NCI-H2029 treated with DMSO at 0.1 percent for 48 hours (cell line): ENCODE data around the gene SHISA9.

Experiments used
- DNase-seq: peaks from one replicate; lab custom pipeline; 2025; lab: John Stamatoyannopoulos, UW

The SHISA9 gene

DNA sequence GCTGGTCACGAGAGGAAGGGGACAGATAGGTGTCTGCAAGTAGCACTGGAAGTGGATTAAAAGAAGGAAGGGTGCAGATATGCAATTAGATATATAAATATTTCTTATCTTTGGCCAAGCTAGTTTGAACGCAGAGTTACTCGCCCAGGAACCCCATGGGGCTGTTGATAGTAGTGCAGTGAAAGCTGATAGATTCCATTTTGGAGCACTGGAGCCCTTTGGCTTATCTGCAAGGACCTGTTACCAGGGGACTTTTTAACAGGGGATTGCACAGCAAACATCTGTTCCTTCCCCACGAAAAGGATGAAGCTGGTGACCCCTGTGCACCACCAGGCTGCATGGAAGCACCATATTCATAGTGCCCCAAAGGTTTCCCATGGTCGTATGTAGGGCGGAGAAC lies 218.7 kb downstream of the SHISA9 start:
- DNase-seq = no peak

DNA sequence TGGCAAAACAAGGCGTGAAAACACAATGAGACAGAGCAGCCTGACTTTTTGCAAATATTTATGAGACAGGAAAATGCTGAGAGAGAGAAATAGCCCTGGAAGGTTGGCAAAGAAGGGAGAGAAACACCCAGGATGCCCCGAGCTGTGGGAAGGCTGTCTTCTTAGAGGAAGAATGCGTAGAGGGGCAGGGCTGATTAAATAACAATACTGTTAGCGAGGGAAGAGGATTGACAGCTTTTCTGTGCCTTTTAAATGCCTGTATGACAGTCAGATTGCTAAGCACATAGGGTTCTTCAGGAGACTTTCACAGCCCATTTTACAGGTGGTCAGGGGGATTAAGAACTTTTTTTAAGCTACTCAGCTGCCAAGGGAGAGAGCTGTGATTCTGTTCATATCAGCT lies 219.2 kb downstream of the SHISA9 start:
- DNase-seq = no peak

DNA sequence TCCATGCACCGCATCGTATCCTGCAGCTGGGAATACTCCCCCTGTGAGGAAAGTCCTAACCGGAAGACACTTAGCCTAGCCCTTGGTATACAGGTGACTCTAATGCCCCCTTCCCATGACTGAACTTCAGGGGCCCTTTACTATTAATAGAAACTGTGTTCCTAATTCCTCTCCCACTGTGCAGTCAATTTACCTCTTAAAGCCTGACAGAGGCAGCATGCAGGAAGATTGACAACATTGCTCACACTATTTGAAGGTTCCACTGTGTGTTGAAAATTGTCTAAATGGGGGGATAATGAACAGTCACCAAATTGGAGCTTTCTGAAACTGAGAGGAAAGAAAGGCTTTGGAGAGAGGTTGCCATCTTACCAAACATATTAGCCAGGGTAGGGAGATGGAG lies 222.6 kb downstream of the SHISA9 start:
- no peak for DNase-seq

DNA sequence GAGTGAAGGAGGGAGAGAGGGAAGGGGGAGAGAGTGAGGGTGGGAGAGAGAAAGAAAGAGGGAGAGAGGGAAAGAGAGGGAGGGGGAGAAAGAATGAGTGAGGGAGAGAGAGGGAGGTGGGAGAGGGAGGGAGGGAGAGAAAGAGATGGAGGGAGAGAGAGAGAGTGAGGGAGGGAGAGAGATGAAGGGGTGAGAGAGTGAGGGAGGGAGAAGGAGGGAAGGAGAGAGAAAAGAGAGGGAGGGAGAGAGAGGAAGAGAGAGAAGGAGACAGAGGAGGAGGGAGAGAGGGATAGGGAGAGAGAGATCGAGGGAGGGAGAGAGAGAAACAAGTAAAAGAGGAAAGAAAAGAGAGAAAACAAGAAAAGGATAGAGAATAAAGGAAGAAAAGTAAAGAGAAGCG lies 225.7 kb downstream of the SHISA9 start:
- no peak for DNase-seq

DNA sequence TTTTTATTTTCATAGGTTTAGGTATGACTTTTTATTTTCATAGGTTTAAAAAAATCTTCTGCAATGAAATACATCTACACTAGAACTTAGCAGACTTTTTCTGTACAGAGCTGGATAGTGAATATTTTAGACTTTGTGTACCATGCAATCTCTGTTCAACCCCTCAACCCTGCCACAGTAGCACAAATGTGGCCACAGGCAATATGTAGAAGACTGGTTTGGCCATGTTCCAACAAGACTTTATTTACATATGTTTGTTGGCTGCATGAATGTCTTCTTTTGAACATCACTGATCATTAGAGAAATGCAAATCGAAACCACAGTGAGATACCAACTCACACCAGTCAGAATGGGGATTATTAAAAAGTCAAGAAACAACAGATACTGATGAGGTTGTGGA lies 229.2 kb downstream of the SHISA9 start:
- DNase-seq = no peak

DNA sequence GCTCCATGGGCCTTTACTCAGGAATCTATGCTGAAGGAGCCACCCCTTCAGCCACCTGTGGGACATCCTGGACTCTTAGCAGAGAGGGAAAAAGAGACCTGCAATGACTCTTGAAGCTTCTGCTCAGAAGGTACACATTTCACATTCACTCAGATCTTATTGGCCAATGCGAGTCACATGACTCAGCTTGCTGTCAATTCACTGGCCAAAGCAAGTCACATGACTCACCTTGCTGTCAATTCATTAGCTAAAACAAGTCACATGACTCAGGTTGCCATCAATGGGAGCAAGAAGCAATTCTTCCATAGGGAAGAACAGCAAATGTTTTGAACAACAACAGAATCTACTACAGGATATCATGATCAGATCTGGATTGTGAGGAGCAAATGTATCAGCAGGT lies 233.4 kb downstream of the SHISA9 start:
- DNase-seq = no peak

DNA sequence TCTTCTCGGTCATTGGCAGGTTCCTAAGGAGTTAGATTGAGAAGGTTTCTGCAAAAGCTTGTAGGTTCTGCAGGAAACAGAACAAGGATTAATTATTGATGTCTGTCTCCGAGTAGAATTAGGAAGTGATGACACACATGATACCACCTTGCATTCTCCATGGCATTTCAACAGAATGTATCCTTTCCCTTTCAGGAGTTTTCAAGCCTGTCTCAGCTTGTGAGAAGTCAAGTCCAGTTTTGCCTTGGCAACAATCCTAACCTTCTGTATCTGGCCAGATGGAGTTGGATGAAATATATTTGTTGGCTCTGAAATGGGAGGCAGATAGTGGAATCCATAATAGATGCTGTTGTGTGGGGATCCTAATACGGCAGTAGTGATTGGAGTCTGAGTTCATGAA lies 235.5 kb downstream of the SHISA9 start:
- DNase-seq = no peak

DNA sequence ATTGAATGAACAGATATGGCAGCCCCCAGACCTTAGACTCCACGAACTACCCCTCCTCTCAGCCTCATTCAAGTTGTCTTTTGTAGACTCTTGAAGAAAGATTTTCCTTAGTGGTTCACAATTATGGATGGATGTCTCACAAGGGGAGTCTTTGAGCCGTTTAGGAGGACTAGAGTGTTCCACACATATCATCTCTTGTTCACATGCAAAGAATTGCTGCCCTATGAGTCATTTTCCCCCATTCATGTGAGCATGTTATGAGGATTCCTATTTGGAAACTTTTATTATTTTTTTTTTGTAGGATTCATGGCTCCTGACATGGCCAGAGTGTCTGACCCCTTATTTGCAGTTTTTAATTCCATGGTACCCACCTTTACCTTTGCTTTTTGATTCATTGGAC lies 237.1 kb downstream of the SHISA9 start:
- no peak for DNase-seq

DNA sequence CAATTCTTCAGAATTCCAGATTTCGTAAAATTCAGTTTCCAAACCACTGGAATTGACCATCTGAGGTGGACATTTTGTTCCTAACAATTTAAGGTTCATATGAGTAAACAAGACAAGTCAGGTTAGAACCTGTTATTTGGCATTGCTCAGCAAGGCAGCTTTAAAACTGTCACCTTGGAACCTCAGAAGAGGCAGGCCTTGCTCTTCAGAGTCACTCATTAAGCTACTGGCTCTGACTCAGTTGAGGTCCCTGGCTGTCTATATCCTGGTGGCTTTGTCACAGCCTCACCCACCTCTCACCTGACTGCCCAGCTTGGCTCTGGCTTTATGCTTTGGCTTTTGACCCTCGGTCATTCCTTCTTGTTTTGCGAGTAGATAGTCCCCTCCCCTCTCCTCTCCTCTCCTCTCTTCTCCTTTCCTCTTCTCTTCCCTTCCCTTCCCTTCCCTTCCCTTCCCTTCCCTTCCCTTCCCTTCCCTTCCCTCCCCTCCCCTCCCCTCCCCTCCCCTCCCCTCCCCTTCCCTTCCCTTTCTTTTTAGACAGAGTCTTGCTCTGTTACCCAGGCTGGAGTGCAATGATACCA lies 238.4 kb downstream of the SHISA9 start:
- DNase-seq = no peak

DNA sequence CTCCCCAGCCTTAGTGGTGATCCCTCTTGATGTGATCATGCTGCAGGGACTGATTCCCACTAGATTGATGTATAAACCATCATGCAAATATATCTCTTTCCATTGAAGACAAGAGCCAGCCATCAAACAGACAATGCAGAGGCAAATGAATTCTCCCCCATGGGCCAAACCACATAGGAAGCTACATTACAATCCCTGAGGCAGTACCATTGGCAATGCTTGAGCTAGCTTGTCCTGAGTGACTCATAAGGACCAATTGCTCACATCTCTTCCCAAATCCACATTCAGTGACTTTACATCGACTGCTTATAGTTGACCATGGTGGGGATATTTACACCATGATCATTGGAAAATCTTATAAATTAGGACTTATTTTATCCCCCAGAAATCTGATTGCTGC lies 242.2 kb downstream of the SHISA9 start:
- no peak for DNase-seq

DNA sequence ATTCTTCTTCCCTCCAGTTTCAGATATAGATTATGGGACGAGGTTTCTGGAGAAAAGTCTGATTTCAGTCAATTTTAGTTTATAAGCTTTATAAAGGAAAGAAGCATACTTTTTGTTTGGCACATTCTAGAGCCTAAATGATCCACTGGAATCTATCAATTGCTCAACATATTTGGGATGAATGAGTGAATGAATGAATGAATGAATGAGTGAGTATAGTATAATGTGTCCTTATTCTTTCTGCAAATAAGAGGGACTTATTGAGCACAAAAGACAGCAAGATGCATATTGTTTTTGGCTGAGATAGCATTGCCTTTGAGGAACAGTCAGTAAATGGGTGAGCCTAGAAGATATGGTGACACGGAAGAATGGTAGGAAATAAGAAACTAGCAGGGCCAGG lies 245.4 kb downstream of the SHISA9 start:
- DNase-seq = no peak

DNA sequence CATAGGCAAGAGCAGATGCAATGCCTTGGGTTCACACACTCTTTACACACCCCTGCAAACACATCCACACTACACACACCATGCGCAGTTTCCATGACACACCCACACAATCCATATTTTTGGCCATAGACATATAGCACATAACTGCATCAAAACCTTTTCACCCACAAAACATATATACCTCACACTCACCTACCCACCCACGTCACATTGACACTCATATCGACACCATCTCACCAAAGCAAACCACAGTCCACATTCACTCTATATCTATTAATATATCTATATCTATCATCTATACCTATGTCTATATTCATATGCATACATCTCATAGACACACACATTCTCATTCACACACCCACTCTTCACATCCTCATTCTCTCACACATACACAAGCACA lies 246.9 kb downstream of the SHISA9 start:
- DNase-seq = no peak

DNA sequence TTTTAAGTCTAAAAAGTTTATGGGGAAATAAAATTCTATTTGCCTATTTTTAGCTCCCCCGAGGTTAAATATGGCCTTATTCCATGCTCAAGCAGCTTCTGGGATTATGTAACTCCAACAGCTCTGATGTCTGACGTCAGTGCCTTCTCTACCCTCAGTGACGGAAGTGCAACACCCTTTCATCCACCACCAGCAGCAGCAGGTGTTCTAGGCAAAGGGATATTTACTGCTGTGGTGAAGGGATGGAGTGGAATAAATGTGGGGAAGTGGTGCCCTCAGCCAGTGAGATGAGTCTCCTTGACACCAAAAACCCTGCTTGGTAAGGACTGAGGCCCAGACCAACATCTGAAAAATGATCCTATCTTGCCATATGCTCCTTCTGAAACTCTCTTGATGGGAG lies 247.4 kb downstream of the SHISA9 start:
- peak; percentile 94 for DNase-seq

DNA sequence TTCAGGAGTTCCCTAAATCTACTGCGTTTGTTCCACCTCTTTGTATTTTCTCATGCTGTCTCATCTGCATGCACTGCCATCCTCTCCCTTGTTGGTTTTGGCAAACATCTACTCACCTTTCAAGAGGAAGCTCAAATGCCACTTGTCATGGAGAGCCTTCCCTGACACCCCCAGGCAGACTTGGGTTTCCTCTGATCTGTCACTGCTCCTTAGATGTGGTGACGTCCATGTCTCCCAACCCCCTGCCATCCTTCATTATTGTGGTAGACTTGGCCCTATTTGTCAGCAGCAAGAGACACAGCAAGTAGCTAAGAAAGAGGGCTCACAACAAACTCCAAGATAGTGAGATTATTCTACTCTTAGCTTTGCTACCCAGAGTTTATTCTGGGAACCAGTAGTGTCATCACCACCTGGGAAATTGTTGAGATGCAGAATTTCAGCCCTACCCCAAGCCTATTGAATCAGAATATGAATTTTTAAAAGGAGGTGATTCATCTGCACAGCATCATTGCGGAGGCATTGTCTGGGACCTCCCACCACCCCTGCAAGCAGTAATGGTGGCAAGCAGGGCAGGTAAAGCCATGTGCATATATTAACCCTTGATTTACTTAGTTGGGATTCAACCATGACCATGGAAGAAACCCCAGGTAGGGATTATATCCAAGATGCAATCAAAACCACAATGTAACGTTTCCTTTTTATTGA lies 248.9 kb downstream of the SHISA9 start:
- DNase-seq = peak; percentile 82

DNA sequence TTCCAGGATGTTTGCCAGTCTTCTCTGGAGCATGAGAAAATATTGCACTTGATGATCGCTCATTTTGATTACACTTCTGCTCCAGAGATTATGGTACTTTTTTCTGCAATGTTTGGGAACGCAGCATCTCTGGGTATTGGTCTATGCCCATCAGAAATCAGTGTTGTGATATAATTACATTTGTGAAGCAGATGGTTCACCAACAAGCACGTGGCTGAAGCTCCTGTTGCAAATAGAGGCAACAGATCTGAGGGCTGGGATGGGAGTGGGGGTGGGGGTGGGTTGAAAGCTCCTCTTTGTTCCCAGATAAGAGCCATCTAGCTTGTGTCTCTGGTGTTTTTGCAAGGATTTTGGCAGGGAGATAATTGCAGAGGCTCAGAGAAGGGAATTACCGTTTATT lies 252.3 kb downstream of the SHISA9 start:
- no peak for DNase-seq

DNA sequence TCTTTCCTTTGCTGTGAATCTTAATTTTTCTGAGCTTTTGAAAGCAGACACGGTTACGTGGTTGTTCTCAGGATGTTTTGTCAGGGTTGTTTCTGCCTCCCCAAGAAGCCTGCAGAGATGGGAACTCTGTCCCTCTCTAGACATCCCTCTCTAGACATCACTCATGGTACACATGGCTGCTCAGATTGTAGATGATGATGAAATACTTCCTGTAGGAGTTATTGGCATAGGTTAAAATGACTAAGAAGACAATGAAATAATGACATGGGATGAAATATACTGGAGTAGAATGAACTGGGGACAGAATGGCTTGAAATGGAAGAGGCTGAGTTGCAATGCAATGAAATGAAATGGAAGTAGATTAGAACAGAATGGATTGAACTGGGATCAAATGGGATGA lies 253.4 kb downstream of the SHISA9 start:
- no peak for DNase-seq

DNA sequence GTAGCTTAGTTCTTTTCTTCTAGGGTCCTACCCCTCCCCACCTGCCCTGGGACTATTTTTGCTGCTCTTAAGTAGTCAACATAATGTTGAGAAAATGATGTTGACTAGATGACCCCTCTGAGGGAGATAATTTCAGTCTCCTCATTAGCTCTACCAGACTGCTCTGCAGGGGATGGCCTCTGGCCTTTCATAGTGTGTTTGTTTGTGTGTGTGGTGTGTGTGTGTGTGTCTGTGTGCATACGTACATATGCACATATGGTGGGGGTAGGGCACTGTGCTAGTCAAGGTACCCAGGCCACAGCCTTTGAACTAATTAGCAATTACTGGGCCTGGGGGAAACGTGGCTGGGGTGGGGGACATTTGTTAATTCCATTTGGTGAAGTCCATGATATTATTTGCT lies 254.0 kb downstream of the SHISA9 start:
- no peak for DNase-seq

DNA sequence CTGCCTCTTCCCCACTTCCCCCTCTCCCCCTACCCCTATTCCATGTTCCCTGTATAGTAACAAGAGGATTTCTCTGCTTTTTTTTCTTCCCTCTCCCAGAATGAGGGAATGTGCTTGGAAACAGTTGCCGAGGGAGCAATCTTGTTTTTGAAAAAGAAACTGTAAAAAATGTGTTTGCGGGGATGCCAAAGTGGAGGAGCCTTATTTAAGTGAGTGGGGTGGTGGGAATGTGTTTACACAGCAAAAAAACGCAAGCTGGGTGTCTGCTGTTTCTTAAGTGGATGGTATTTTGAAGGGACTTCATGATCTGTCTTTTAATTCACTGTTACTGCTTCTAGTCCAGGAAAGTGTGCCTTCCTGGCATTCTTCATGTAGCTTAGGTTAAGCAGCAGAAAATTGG lies 254.4 kb downstream of the SHISA9 start:
- no peak for DNase-seq

DNA sequence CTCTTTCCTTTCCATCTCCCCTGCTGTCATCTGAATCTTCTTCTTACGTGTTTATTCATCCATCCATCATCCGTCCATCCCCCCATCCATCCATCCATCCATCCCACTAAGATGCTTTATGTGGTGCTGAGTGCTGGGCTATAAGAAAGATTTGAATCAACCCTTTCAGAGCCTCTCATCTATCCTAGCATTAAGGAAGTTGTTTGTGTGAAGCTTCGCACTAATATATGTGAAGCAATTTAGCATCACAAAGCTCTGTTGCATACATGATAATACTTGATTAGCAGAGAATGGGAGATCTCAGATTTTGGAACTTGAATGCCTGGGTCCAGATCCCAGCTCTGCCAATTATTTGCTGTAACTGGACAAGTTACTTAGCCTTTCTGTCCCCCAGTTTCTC lies 255.7 kb downstream of the SHISA9 start:
- DNase-seq = no peak

DNA sequence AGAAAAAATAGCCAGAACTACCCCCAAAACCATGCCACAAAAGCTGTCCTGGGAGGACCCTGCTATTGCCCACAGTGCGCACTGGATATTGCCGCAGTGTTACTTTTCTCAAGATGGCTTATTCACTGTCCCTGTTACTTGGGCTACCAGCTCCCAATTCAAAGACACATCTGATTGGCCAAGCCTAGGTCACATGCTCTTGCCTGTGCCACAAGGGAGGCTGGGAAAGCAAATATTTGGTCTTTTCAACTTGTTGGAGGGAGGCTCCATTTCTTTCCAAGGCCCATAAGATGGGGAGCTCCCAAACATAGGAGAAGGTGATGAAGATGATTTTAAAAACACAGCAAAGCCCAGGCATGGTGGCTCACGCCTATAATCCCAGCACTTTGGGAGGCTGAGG lies 257.0 kb downstream of the SHISA9 start:
- DNase-seq = no peak

DNA sequence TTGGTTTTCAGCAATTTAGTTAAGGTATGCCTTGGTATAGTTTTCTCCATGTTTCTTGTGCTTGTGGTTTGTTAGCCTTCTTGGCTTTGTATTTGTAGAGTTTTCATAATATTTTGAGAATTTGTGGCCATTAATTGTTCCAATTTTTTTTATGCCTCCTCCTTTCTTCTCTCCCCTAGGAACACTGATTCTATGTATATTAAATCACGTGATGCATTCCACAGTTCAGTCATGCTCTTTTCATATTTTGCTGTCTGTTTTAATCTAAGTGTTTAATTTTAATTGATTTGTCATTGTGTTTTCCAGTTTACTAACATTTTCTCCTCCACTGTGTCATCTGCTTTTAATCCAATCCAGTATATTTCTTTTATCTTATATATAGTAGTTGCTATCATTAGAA lies 263.6 kb downstream of the SHISA9 start:
- no peak for DNase-seq

DNA sequence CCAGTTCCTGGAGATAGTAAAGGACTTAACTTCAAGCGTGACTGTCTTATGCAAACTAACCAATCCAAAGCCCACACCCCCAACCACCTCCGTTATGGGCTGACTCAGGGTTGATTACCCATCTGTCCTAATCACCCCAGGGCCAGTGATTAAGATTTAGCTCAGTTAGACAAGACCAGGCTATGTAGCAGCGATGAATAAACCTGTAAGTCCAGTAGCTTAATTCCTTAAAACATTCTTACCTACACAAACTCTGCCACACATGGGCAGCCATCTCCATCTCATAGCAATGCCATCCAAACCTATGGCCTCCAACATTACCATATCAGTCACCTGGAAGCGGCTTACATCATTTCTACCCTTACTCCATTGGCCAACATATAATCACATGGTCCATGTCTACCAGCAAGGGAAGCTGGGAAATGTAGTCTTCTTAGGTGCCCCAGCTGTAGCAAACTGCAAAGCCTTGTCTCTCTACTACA lies 266.7 kb downstream of the SHISA9 start:
- DNase-seq = no peak

DNA sequence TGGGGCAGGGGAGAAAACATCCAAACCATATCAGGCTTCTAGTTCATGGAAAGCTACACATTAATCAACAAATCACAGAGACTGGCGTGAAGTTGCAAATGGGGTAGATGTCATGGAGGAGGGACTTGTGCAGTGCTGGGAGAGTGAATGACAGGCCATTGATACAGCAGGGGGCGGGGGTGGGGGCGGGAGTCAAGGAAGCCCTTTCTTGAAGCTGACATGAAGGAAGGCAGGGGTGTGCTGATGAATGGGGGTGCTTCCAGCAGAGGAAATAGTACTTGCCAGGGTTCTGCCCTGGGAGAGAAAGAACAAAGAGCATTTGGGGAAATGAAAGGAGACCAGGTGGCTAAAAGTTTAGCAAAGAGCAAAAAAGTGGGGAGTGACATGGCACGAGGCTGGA lies 269.9 kb downstream of the SHISA9 start:
- DNase-seq = no peak

DNA sequence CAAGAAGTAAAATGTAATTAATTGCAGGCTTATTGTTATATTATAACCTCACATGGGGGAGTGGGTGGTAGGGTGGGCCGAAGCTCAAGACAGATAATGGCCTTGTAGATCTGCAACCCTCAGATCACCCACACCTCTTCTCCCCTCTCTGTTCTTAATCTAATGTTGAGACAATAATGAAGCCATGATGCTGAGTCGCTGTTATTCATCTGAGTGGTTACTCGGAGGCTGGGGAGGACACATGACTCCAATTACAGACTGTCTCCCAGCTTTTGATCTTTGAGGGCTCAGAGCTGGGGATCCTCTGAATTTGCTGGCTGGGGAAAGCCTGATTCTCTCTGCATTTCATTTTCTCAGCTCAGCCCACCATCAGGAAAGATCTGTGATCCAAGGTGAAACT lies 275.3 kb downstream of the SHISA9 start:
- no peak for DNase-seq
